Urothelium cell line (cell line): ENCODE data around the gene CASQ1.
A peak's percentile ranks its signal among the peaks of the same experiment; 100 is the strongest.

Experiments
- DNase-seq: peaks from one replicate; pipeline ENCODE4 v3.0.0; 2011; ENCODE audit warnings: low spot score, mixed read lengths
- FAIRE-seq: peaks from 2 replicates; lab custom pipeline; 2011; peaks lifted over from hg19 to GRCh38; lab: Jason Lieb, UNC

CASQ1 gene

DNA sequence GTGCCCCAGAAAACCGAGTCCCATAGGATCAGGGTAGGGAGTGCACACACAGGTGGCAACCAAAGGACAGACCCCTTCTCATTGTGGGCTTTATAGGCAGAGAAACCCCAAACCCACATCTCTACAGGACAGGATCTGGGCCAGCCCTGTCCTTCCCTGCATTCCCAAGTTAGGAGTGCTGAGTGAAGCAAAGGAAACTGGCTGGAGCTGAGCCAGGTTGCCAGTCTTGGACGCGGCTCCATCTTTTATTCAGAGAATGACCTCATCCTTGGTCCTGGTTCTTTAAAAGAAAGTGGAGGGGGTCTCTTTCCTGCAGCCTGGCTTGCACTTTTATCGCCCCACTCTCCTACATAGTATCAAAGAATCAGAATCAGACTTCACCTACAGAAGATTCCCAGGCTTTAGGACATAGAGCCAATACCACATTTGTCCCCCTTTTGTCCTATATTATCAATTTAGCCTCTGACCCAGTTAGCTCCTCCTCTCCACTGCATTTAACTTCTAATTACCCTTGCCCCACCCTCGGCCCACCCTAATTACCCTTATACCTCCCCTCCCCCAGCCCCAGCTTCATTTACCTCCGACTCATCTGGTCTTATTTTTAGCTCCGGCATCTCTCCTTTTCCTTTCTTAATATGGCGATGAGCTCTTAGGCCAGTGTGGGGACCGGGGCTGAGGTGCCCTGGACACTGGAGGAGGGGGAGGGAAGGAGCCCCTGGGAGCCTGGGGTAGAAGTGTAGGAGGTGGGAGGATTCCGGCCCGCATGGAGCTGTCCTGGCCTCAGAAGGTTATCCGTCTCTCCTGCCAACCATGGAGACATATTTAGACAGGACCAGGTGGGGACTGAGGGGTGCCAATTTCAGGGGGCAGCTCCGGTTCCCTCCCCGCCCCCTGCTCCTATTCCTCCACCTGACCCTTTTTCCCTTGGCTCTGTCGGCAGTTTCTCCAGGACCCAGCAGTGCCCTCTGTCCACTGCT lies at the start of gene CASQ1:
TSS of gene CASQ1 (plus strand) at position 927 of the 977 bp plus-strand sequence. CDS start 177 bp downstream, outside the sequence.
- DNase-seq (peak; percentile 71), FAIRE-seq (no peak)

DNA sequence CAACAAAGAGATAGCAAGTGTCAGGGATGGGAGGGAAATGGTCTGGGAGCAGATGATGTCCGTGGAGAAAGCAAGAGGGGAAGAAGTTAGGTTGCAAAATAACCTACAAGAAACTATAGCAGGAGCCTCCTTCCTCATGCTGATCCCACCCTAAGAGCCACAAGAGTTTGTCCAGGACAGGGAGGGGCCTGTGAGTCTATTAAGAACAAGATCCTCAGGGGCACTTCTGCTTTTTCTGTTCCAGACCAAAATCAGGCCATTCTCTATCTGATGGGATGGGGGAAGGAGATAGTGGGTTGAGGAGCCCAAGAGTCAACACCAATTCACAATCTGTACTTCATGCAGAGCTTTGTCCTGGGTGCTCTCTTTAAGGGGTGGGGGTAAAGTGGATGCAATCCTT lies 46.7 kb upstream of the CASQ1 start:
- FAIRE-seq (no peak), DNase-seq (no peak)

GRCh38 chr1:160144921-160145320 lies 45.5 kb upstream of the CASQ1 start:
- DNase-seq = no peak
- no peak for FAIRE-seq

DNA sequence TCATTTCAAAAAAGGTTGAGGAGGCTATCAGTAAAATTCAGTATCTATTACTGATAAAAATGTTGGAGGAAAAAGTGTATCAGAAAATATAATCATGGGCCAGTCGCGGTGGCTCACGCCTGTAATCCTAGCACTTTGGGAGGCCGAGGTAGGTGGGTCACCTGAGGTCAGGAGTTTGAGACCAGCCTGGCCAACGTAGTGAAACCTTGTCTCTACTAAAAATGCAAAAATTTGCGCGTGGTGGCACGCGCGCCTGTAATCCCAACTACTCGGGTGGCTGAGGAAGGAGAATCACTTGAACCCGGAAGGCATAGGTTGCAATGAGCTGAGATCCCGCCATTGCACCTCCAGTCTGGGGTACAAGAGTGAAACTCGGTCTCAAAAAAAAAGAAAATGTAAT lies 44.3 kb upstream of the CASQ1 start:
- FAIRE-seq (no peak), DNase-seq (no peak)

DNA sequence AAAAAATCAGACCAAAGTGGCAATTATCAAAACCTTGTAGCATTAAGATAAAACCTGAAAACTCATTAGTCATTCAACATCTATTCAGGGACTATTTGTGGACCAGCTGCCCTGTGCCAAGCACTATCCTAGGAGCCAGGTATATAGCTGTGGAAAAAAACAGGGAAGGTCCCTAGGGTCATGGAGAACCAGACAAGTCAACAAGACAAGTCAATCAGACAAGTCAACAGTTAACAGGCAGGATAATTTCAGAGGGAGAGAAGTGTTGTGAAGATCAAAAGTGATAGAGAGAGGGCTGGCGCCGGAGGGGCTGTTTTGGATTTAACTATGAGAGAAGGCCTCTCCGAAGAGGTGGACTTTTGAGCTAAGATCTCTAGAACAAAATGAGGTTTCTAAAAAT lies 42.3 kb upstream of the CASQ1 start:
- no peak for FAIRE-seq
- DNase-seq = no peak

- DNase-seq (no peak), FAIRE-seq (no peak)
Measured at GRCh38 chr1:160149233-160149632, 41.1 kb upstream of the CASQ1 start.

DNA sequence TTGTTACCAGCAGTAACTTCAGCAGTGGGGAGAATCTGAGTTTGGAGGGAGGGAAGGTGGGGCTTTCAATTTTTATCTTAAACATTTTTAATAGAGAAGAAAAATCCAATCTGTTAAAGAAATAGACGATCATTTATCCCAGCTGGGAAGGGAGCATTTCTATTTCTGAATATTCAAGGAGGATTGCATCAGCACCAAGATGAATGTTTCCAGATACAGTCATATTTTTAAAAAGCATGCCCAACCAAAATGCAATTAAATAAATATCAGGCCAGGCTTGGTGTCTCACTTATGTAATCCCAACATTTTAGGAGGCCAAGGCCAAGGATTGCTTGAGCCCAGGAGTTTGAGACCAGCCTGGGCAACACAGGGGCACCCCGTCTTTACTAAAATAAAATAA lies 40.7 kb upstream of the CASQ1 start:
- FAIRE-seq (no peak), DNase-seq (no peak)

DNA sequence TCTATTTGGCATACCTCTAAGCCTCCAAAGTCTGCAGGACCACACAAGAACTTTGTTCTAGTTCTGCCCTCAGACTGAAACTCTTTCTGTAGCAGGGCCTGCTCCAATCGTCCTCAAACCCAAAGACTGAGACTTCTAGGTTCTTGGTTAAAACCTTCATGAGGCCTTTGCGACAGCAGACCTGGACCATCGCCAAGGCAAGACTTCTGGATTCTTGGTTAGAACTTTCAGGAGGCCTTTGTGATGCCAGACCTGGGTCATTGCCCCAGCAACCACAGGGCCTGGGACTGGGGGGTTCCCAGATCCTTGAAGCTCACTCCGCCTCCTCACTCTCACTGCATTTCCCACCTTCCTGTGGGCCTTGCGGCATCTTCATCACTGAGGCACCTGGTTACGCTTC lies 39.1 kb upstream of the CASQ1 start, which contains the start of gene ATP1A4:
TSS of gene ATP1A4 (plus strand) at position 301 of the 400 bp plus-strand sequence. CDS start 438 bp downstream, outside the sequence.
- no peak for FAIRE-seq

GRCh38 chr1:160154790-160155189 lies 35.6 kb upstream of the CASQ1 start:
- DNase-seq = no peak
- no peak for FAIRE-seq

More for the DNA sequence above, 39.1 kb upstream of the CASQ1 start, which contains the start of gene ATP1A4:
- no peak for DNase-seq

DNA sequence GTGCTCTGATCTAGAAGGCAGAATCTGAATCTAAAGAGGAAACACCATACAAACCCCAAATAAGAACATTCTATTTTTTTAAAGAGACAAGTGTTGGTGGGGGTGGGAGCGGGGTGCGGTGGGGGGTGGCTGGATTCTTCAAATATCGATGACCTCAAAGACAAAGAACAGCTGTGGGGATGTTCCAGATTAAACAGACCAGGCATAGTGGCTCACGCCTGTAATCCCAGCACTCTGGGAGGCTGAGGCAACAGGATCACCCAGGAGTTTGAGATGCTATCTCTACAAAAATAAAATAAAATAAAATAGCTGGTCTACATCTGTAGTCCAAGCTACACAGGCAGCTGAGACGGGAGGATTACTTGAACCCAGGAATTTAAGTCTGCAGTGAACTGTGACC lies 34.0 kb upstream of the CASQ1 start:
- DNase-seq (no peak), FAIRE-seq (no peak)

DNA sequence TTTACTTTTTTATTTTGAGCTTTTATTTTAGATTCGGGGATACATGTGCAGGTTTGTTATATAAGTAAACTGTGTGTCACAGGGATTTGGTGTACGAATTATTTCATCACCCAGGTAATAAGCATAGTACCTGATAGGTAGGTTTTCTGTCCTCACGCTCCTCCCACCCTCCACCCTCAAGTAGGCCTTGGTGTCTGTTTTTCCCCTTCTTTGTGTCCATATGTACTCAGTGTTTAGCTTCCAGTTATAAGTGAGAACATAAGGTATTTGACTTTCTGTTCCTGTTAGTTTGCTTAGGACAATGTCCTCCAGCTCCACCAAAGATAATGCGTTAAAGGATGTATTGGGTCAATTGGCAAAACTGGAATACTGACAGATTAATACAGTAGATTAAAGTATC lies 33.2 kb upstream of the CASQ1 start:
- FAIRE-seq = no peak
- DNase-seq = no peak

DNA sequence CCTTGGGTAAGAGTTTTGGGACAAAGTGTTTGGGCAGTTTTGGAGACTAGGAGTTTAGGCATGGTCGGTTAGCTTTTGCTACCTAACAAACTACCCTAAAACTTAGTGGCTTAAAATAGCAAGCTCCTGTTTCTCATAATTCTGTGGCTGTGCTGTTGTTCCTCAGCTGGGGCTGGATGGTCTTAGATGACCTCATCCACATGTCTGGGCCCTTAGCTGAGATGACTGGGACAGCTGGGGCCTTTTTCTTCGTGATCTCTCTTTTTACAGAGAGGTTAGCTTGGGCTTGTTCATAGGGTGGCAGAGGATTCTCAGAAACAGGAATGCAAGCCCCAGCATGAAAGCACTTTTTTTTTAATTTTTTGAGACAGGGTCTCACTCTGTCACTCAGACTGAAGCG lies 32.3 kb upstream of the CASQ1 start:
- no peak for FAIRE-seq

DNA sequence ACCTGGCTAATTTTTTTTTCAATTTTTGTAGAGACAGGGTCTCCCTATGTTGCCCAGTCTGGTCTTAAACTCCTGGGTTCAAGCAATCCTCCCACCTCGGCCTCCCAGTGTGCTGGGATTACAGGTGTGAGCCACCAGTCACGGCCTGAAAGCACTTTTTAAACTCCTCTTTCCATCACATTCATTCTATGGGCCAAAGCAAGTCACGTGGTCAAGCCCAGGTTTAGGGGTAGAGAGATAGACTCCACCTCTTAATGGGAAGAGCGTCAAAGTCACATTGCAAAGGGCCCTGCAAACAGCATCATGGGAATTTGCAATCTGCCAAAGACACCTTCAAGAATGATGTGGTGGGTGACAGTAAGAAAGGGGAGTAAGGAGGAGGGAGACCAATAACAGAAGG lies 31.8 kb upstream of the CASQ1 start:
- no peak for FAIRE-seq
- no peak for DNase-seq

More for the DNA sequence above, 32.3 kb upstream of the CASQ1 start:
- no peak for DNase-seq

DNA sequence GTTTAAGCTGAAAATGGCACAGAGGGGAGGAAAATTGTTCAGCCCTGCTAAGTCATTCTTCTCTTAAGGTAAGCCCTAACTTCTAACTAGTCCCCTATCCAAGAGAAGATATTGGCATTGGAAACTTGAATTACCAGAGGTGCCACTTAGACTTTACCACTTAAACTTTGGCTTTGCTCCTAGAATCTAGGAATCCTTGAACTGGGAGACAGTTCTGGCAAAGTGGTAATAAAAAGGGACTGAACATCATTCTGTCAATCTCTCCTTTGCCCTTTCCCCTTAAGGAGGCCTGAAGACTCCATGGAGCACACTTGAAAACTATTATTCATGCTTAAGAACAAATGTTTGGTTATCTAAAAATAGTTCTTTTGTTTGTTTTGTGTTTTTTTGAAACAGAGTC lies 30.5 kb upstream of the CASQ1 start:
- FAIRE-seq = no peak
- DNase-seq = no peak

DNA sequence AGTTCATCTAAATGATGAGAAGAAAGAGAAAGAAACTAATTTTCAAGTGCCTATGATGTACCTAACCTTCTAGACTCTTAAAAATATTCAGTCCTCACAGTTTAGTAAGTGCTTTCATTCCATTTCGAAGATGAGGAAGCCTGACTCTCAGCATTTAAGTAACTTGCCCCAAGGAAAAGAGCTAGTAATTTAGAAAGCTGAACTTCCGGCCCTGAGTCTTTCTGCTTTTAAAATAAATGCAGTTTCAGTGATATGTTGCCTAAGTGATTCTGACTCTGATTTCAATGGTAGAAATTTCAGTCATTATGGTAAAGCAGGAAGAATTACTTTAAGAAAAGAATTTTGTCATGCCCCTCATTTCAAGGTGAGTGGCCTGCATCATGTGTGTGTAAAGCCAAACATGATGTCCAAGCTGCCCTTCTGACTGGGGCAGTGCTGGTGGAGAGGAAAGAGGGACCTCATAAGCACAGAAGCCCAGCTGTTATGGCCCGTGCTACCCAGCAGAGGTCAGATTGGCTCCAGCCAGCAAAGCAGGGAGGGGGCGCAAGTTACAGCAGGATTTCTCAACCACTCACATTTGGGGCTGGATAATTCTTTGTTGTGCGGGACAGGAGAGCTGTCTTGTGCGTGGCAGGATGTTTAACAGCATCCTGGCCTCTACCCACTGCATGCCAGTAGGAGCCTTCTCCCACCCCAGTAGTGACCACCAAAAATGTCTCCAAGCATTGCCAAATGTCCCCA lies 28.2 kb upstream of the CASQ1 start:
- no peak for FAIRE-seq
- DNase-seq = no peak

DNA sequence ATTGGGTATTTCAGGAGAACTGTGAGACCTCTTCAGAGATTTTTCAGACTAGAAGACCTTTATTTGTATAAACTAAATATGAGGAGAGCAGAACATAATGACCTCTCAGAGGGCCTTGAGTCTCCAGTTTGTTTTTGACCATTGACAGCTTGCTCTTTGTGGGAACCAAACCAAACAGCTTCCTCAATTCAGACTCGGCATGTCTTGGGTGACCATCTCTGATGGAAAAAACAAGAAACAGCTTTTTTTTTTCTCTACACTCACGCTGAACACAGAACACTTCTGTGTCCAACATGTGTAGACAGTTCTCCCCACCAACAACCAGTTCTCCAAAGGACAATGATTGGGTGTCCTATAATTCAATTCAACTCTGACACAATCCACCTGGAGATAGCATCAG lies 27.4 kb upstream of the CASQ1 start:
- no peak for DNase-seq

GRCh38 chr1:160163615-160164014 lies 26.8 kb upstream of the CASQ1 start:
- DNase-seq = no peak
- FAIRE-seq = no peak

More for the DNA sequence above, 27.4 kb upstream of the CASQ1 start:
- FAIRE-seq = no peak

DNA sequence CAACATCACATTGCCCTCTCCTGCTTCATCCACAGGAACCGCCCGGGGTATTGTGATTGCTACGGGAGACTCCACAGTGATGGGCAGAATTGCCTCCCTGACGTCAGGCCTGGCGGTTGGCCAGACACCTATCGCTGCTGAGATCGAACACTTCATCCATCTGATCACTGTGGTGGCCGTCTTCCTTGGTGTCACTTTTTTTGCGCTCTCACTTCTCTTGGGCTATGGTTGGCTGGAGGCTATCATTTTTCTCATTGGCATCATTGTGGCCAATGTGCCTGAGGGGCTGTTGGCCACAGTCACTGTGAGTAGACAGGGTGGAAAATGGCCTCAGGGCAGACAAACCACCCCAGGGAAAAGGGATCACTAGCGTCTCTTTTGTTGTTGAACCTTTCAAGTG lies 26.3 kb upstream of the CASQ1 start:
- FAIRE-seq (no peak), DNase-seq (no peak)

DNA sequence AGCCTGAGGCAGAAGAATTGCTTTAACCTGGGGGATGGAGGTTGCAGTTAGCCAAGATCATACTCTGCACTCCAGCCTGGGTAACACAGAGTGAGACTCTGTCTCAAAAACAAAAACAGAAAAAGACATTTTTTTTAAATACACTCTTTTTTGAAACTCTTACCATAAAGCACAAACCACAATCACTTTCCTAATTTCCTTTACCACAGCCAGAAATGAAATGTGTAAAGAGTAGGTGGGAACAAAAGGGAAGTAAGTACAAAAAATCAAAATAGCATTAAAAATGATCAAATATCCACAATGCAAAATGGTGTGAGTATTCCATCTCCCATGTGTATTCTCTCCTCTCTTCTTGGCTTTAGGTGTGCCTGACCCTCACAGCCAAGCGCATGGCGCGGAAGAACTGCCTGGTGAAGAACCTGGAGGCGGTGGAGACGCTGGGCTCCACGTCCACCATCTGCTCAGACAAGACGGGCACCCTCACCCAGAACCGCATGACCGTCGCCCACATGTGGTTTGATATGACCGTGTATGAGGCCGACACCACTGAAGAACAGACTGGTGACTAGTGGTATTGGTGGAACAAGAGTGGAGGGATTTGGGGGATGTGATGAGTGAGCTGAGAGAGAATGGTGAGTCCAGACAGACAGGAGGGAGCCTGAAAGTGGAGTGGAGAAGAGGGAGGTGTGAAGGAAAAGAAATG lies 24.1 kb upstream of the CASQ1 start:
- no peak for FAIRE-seq

DNA sequence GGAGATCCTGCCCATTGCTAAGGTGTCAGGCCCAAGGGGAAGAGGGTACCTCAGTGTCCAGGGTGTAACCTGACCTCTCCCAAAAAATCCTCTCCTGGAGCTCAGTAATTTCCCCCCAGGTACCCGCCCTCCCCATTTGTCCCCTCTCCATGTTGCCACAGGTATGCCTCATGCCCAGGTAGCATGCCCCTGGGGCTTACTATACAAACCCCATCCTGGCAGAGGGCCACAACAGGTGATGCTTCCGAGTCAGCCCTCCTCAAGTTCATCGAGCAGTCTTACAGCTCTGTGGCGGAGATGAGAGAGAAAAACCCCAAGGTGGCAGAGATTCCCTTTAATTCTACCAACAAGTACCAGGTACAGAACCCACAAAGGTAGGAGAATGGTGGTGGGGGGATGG lies 23.3 kb upstream of the CASQ1 start:
- DNase-seq (no peak), FAIRE-seq (no peak)

More for the DNA sequence above, 24.1 kb upstream of the CASQ1 start:
- DNase-seq = no peak

DNA sequence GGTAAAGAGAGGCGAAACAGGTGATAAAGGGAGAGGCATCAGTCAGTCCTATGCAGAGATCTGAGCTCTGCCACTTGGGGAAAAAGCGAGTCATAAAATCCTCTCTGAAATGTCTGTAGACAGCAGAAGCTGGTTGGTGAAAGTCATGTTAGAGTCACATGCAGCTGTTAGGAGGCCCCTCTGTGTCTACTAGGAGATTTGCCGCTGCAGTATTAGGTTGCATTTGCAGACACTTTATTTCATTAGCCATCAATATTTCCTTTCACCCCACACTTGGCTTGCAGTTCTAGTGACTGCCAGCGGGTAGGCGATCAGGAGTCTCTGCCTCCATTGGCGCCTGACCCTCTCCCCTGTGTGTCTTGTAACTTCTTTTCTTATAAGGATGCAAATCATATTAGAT lies 22.8 kb upstream of the CASQ1 start:
- no peak for FAIRE-seq
- DNase-seq = no peak
